ENCODE measurements around the gene GARRE1. TPM values are rescaled to one million over a fixed set of nuclear protein-coding genes. Genes with fewer than 3 reads are reported as not detected.

The GARRE1 gene
- total RNA-seq, 2 experiments from 2014 or later, result 69.7 to 72.0 TPM

DNA sequence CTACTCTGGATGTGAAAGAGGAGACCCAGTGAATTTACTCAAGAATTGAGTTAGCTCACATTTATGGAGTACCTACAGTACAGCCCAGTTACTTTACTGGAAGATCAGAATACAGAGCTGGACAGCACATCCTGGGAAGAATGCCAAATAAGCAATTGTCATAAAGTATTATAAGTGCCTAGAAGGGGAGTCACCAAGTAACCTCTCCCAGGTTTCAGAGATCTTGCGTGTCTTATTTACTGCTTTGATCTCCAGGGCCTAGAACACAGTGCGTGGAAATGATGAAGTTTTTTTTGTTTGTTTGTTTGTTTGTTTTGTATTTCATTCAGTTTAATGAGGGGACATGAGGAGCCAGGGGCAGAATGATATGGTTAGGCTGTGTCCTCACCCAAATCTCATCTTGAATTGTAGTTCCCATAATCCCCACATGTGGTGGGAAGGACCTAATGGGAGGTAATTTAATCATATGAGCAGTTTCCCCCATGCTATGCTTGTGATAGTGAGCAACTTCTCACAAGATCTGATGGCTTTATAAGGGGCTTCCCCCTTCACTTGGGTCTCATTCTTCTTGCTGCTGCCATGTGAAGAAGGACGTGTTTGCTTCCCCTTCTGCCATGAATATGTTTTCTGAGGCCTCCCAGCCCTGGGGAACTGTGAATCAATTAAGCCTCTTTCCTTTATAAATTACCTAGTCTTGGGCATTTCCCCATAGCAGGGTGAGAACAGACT lies 5.2 kb downstream of the GARRE1 start:
- intact Hi-C loops (cut with DNase I, micrococcal nuclease), result loop anchor here in 1 of 2 experiments (5.0 kb wide), 1 partner anchor 42 kb away; no protein-coding TSS in a partner anchor

DNA sequence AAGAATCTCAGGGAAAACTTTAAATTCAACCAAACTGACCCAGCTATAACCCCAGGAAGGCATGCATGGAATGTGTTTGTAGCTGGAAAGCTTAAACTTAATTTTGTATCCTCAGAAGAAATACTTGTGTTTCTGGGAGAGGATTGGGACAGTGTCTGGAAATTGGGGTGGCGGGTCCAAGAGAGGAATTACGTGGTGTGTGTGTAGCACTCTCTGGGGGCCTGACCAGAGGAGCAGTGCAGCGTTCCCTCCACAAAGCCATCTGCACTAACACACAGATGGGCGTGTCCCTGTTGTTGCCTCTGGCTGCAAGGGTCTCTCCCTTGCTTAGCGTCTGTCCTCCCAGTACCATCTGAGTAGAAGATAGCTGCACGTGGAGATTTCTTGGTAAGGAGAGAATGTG lies 6.4 kb downstream of the GARRE1 start:
- Histone ChIP-seq H3K36me3 (ENCODE audit: insufficient read depth, low read length) (peaks cover 6% of the 10 kb centered on the region), H3K27me3 (ENCODE audit: control insufficient read depth in 1 of 2, insufficient read depth in 2 of 2, low read length in 2 of 2) (no peaks in the 10 kb centered on the region), H3K4me1 (ENCODE audit: insufficient read depth, low read length) (peaks cover 49% of the 10 kb centered on the region), H3K27ac (ENCODE audit: low read depth in 1 of 2, low read length in 2 of 2) (no peak overlapping the region), H3K4me3 (ENCODE audit: low read length) (no peak overlapping the region), H3K9me3 (ENCODE audit: control insufficient read depth in 1 of 2, insufficient read depth in 1 of 2, low read length in 2 of 2) (no peaks in the 10 kb centered on the region)
- Mint-ChIP-seq H3K36me3 (ENCODE audit: low read depth) (peaks cover 36% of the 10 kb centered on the region), H3K4me1 (ENCODE audit: low read depth) (peaks cover 78% of the 10 kb centered on the region), H3K27me3 (no peaks in the 10 kb centered on the region), H3K9me3 (no peaks in the 10 kb centered on the region), H3K27ac (peak overlapping the region; percentile 82), H3K4me3 (peak overlapping the region; percentile 56)
- ChIA-PET POLR2A (interaction anchor here (0.6 to 2.3 kb wide), 4 partner anchors 9 to 47 kb away, joined by 3 to 10 read pairs (median 5); no protein-coding TSS in a partner anchor), CTCF (interaction anchor here (1.0 kb wide), 1 partner anchor 86 kb away, joined by 3 read pairs; no protein-coding TSS in a partner anchor)
- intact Hi-C loops (cut with DNase I, micrococcal nuclease), result no loop called here
- no peak for ATAC-seq (ENCODE audit: poor library complexity)
- TF ChIP-seq, protein P1, sequence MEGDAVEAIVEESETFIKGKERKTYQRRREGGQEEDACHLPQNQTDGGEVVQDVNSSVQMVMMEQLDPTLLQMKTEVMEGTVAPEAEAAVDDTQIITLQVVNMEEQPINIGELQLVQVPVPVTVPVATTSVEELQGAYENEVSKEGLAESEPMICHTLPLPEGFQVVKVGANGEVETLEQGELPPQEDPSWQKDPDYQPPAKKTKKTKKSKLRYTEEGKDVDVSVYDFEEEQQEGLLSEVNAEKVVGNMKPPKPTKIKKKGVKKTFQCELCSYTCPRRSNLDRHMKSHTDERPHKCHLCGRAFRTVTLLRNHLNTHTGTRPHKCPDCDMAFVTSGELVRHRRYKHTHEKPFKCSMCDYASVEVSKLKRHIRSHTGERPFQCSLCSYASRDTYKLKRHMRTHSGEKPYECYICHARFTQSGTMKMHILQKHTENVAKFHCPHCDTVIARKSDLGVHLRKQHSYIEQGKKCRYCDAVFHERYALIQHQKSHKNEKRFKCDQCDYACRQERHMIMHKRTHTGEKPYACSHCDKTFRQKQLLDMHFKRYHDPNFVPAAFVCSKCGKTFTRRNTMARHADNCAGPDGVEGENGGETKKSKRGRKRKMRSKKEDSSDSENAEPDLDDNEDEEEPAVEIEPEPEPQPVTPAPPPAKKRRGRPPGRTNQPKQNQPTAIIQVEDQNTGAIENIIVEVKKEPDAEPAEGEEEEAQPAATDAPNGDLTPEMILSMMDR (IDR thresholded peaks at IDR 0.05), result no peak
- no peak for DNase-seq

More for the DNA sequence above, 5.2 kb downstream of the GARRE1 start:
- Mint-ChIP-seq H3K4me1 (ENCODE audit: low read depth) (peaks cover 72% of the 10 kb centered on the region), H3K9me3 (no peaks in the 10 kb centered on the region), H3K27ac (peak overlapping the region; percentile 79), H3K27me3 (no peaks in the 10 kb centered on the region), H3K4me3 (peak overlapping the region; percentile 46), H3K36me3 (ENCODE audit: low read depth) (peaks cover 39% of the 10 kb centered on the region)
- ChIA-PET CTCF (no interaction called here), POLR2A (interaction anchor here (0.6 kb wide), 1 partner anchor 32 kb away, joined by 3 read pairs; no protein-coding TSS in a partner anchor)
- Histone ChIP-seq H3K27ac (ENCODE audit: low read depth in 1 of 2, low read length in 2 of 2) (no peak overlapping the region), H3K9me3 (ENCODE audit: control insufficient read depth in 1 of 2, insufficient read depth in 1 of 2, low read length in 2 of 2) (no peaks in the 10 kb centered on the region), H3K4me3 (ENCODE audit: low read length) (no peak overlapping the region), H3K36me3 (ENCODE audit: insufficient read depth, low read length) (peaks cover 3% of the 10 kb centered on the region), H3K27me3 (ENCODE audit: control insufficient read depth in 1 of 2, insufficient read depth in 2 of 2, low read length in 2 of 2) (no peaks in the 10 kb centered on the region), H3K4me1 (ENCODE audit: insufficient read depth, low read length) (peaks cover 43% of the 10 kb centered on the region)
- TF ChIP-seq, protein P1 (IDR thresholded peaks at IDR 0.05), result no peak
- ATAC-seq (ENCODE audit: poor library complexity) (no peak), DNase-seq (no peak)

DNA sequence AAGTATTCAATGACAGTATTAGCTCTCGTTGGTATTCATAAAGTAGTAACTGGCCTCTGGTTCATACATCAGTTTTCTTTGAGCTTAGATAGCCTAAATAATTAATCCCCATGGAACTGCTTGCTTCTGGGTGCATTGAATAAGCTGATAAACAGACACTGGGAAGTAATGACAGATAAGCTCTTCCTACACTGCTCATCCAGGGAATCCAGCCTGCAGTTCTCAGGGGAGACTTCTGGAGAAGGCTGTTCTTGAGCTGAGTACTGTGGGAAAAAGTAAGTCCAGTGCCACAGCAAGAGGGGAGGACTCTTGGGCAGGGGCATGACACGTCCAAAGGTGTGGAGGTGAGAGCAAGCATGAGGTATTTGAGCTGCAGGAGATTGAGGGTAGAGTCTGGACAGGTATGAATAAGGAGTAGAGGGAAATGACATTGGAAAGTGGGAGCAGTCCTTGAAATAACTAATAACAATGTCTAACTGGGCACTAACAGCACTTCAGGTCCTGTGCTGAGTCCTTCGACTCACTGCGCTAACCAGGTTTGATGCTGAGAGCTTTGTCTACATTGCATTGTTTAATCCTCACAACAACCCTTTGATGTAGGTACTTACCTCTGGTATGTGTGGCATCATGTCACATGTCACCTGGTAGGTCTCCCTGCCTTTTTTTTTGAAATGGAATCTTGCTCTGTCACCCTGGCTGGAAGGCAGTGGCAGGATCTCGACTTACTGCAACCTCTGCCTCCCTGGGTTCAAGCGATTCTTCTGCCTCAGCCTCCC lies 7.2 kb downstream of the GARRE1 start:
- H3K4me1 ChIP-seq (ENCODE audit: insufficient read depth, low read length), result peaks cover 50% of the 10 kb centered on the region
- no peaks in the 10 kb centered on the region for H3K27me3 ChIP-seq (ENCODE audit: control insufficient read depth in 1 of 2, insufficient read depth in 2 of 2, low read length in 2 of 2)
- POLR2A ChIA-PET, result interaction anchor here (0.6 to 2.3 kb wide), 6 partner anchors 8 to 89 kb away, joined by 3 to 10 read pairs (median 4); partner anchors contain the start of gene LSM14A
- no peaks in the 10 kb centered on the region for H3K27me3 Mint-ChIP-seq
- H3K9me3 Mint-ChIP-seq, result no peaks in the 10 kb centered on the region
- no peak overlapping the region for H3K4me3 ChIP-seq (ENCODE audit: low read length)
- ATAC-seq (ENCODE audit: poor library complexity), result peak; percentile 52
- CTCF ChIA-PET, result interaction anchor here (1.0 kb wide), 1 partner anchor 85 kb away, joined by 3 read pairs; no protein-coding TSS in a partner anchor
- no peak for DNase-seq
- intact Hi-C loops (cut with DNase I, micrococcal nuclease), result no loop called here
- peaks cover 36% of the 10 kb centered on the region for H3K36me3 Mint-ChIP-seq (ENCODE audit: low read depth)
- no peak overlapping the region for H3K27ac ChIP-seq (ENCODE audit: low read depth in 1 of 2, low read length in 2 of 2)
- peak overlapping the region; percentile 82 for H3K27ac Mint-ChIP-seq
- peaks cover 79% of the 10 kb centered on the region for H3K4me1 Mint-ChIP-seq (ENCODE audit: low read depth)
- TF ChIP-seq, protein P1 (IDR thresholded peaks at IDR 0.05), result no peak
- H3K9me3 ChIP-seq (ENCODE audit: control insufficient read depth in 1 of 2, insufficient read depth in 1 of 2, low read length in 2 of 2), result no peaks in the 10 kb centered on the region
- H3K36me3 ChIP-seq (ENCODE audit: insufficient read depth, low read length), result peaks cover 8% of the 10 kb centered on the region
- H3K4me3 Mint-ChIP-seq, result peak overlapping the region; percentile 42

All from CD4-positive, alpha-beta T cell (primary cell).